DMS 273 (cell line): ENCODE data around the gene PLCB1.
"Not testable (repeated sequence)": the region's sequence is repeated elsewhere in the genome, so short reads cannot be mapped to it uniquely, and the experiment has no call there.

Source experiments
- DNase-seq: peaks from one replicate; lab custom pipeline; 2025; ENCODE audit not compliant: unreplicated experiment; lab: John Stamatoyannopoulos, UW

PLCB1 gene

GRCh38 chr20:8803065-8803464 lies 671.0 kb downstream of the PLCB1 start:
- peak; percentile 27 for DNase-seq

- DNase-seq: no peak
Observed at GRCh38 chr20:8803941-8804340, 671.9 kb downstream of the PLCB1 start.

- DNase-seq: peak; percentile 69
Observed at GRCh38 chr20:8805737-8806442, 673.8 kb downstream of the PLCB1 start.

- DNase-seq: peak; percentile 28
Observed at GRCh38 chr20:8807480-8808201, 675.6 kb downstream of the PLCB1 start.

GRCh38 chr20:8808202-8808535 lies 676.1 kb downstream of the PLCB1 start:
- peak; percentile 88 for DNase-seq

- peak; percentile 45 for DNase-seq
Observed at GRCh38 chr20:8809107-8809953, 677.3 kb downstream of the PLCB1 start.

GRCh38 chr20:8811801-8812594 lies 679.9 kb downstream of the PLCB1 start:
- DNase-seq: no peak

GRCh38 chr20:8812817-8813216 lies 680.8 kb downstream of the PLCB1 start:
- no peak for DNase-seq

GRCh38 chr20:8815208-8815607 lies 683.1 kb downstream of the PLCB1 start:
- DNase-seq: no peak

GRCh38 chr20:8829256-8829655 lies 697.2 kb downstream of the PLCB1 start:
- DNase-seq: peak; percentile 18

GRCh38 chr20:8834294-8834693 lies 702.2 kb downstream of the PLCB1 start:
- DNase-seq: not testable (repeated sequence)

GRCh38 chr20:8834851-8835250 lies 702.8 kb downstream of the PLCB1 start:
- no peak for DNase-seq

- DNase-seq: no peak
Observed at GRCh38 chr20:8837396-8837795, 705.3 kb downstream of the PLCB1 start.

GRCh38 chr20:8842525-8842924 lies 710.5 kb downstream of the PLCB1 start:
- DNase-seq: no peak

- DNase-seq: no peak
Observed at GRCh38 chr20:8844179-8844578, 712.1 kb downstream of the PLCB1 start.

GRCh38 chr20:8849990-8850389 lies 717.9 kb downstream of the PLCB1 start:
- DNase-seq: no peak

- peak; percentile 12 for DNase-seq
Observed at GRCh38 chr20:8851446-8851845, 719.4 kb downstream of the PLCB1 start.

- DNase-seq: not testable (repeated sequence)
Observed at GRCh38 chr20:8851919-8852318, 719.9 kb downstream of the PLCB1 start.

GRCh38 chr20:8853211-8853610 lies 721.1 kb downstream of the PLCB1 start:
- DNase-seq: not testable (repeated sequence)

- peak; percentile 91 for DNase-seq
Observed at GRCh38 chr20:8853805-8854338, 721.8 kb downstream of the PLCB1 start.

- peak; percentile 31 for DNase-seq
Observed at GRCh38 chr20:8854571-8854970, 722.5 kb downstream of the PLCB1 start.
